Activated naive CD8-positive, alpha-beta T cell (primary cell): ENCODE results near the gene GNE.
"Not testable (repeated sequence)": the region's sequence is repeated elsewhere in the genome, so short reads cannot be mapped to it uniquely, and the experiment has no call there.

Experiments used
- H3K27ac Mint-ChIP-seq: one replicate; pipeline ENCODE4 v1.8.0; 2021; ENCODE audit warnings: mixed read lengths
- H3K27me3 Mint-ChIP-seq: one replicate; pipeline ENCODE4 v1.8.0; 2021; ENCODE audit warnings: mixed read lengths
- H3K36me3 Mint-ChIP-seq: one replicate; pipeline ENCODE4 v1.8.0; 2021; ENCODE audit warnings: mixed read lengths
- H3K4me1 Mint-ChIP-seq: one replicate; pipeline ENCODE4 v1.8.0; 2021; ENCODE audit warnings: low read depth, mixed read lengths
- H3K4me3 Mint-ChIP-seq: one replicate; pipeline ENCODE4 v1.8.0; 2021; ENCODE audit warnings: mild to moderate bottlenecking, mixed read lengths
- H3K9me3 Mint-ChIP-seq: one replicate; pipeline ENCODE4 v1.8.0; 2021; ENCODE audit warnings: low read depth, mixed read lengths

GNE gene

GRCh38 chr9:36175209-36175608 is 83.0 kb downstream of the GNE start:
- H3K4me3 Mint-ChIP-seq, H3K27me3 Mint-ChIP-seq, H3K36me3 Mint-ChIP-seq, H3K9me3 Mint-ChIP-seq, H3K27ac Mint-ChIP-seq, H3K4me1 Mint-ChIP-seq: not testable (repeated sequence)

GRCh38 chr9:36174731-36175130 is 83.5 kb downstream of the GNE start:
- no peak overlapping the region for H3K27ac Mint-ChIP-seq
- H3K36me3 Mint-ChIP-seq, result no peaks in the 10 kb centered on the region
- H3K9me3 Mint-ChIP-seq, result no peaks in the 10 kb centered on the region
- no peak overlapping the region for H3K4me3 Mint-ChIP-seq
- no peaks in the 10 kb centered on the region for H3K4me1 Mint-ChIP-seq
- H3K27me3 Mint-ChIP-seq, result no peaks in the 10 kb centered on the region

GRCh38 chr9:36174271-36174670 is 84.0 kb downstream of the GNE start:
- no peaks in the 10 kb centered on the region for H3K9me3 Mint-ChIP-seq
- no peaks in the 10 kb centered on the region for H3K27me3 Mint-ChIP-seq
- no peak overlapping the region for H3K27ac Mint-ChIP-seq
- H3K4me1 Mint-ChIP-seq, result no peaks in the 10 kb centered on the region
- H3K4me3 Mint-ChIP-seq, result no peak overlapping the region
- H3K36me3 Mint-ChIP-seq, result no peaks in the 10 kb centered on the region

- no peak overlapping the region for H3K27ac Mint-ChIP-seq
- H3K4me1 Mint-ChIP-seq, result no peaks in the 10 kb centered on the region
- H3K27me3 Mint-ChIP-seq, result no peaks in the 10 kb centered on the region
- H3K9me3 Mint-ChIP-seq, result no peaks in the 10 kb centered on the region
- H3K4me3 Mint-ChIP-seq, result no peak overlapping the region
- H3K36me3 Mint-ChIP-seq, result no peaks in the 10 kb centered on the region
These were observed 84.4 kb downstream of the GNE start for GRCh38 chr9:36173861-36174260.

GRCh38 chr9:36170531-36170930 is 87.7 kb downstream of the GNE start:
- H3K4me3 Mint-ChIP-seq, result no peak overlapping the region

GRCh38 chr9:36169708-36170107 is 88.5 kb downstream of the GNE start:
- H3K27ac Mint-ChIP-seq, result no peak overlapping the region
- H3K27me3 Mint-ChIP-seq, result no peaks in the 10 kb centered on the region
- peaks cover 5% of the 10 kb centered on the region for H3K4me1 Mint-ChIP-seq
- no peaks in the 10 kb centered on the region for H3K36me3 Mint-ChIP-seq
- H3K9me3 Mint-ChIP-seq, result no peaks in the 10 kb centered on the region
- H3K4me3 Mint-ChIP-seq, result no peak overlapping the region

More at GRCh38 chr9:36170531-36170930, 87.7 kb downstream of the GNE start:
- no peaks in the 10 kb centered on the region for H3K9me3 Mint-ChIP-seq
- H3K4me1 Mint-ChIP-seq, result peaks cover 3% of the 10 kb centered on the region
- H3K27ac Mint-ChIP-seq, result no peak overlapping the region
- no peaks in the 10 kb centered on the region for H3K27me3 Mint-ChIP-seq
- H3K36me3 Mint-ChIP-seq, result no peaks in the 10 kb centered on the region

GRCh38 chr9:36169166-36169565 is 89.1 kb downstream of the GNE start, which contains the start of gene CCIN:
TSS of gene CCIN (plus strand) at chr9:36169388. CDS start at chr9:36169503, 115 bp downstream.
- peaks cover 5% of the 10 kb centered on the region for H3K4me1 Mint-ChIP-seq
- no peak within 1 kb of the TSS for H3K4me3 Mint-ChIP-seq
- no peaks in the 10 kb centered on the region for H3K9me3 Mint-ChIP-seq
- no peaks in the 10 kb centered on the region for H3K27me3 Mint-ChIP-seq
- no peaks in the 10 kb centered on the region for H3K36me3 Mint-ChIP-seq
- H3K27ac Mint-ChIP-seq, result no peak within 1 kb of the TSS

- Mint-ChIP-seq H3K27ac (no peak overlapping the region), H3K4me3 (peak overlapping the region; percentile 67), H3K36me3 (no peaks in the 10 kb centered on the region), H3K27me3 (no peaks in the 10 kb centered on the region), H3K4me1 (peaks cover 6% of the 10 kb centered on the region), H3K9me3 (no peaks in the 10 kb centered on the region)
These were observed 91.9 kb downstream of the GNE start for GRCh38 chr9:36166168-36166927.

- Mint-ChIP-seq H3K9me3 (no peaks in the 10 kb centered on the region), H3K27me3 (no peaks in the 10 kb centered on the region), H3K36me3 (no peaks in the 10 kb centered on the region), H3K4me1 (peaks cover 6% of the 10 kb centered on the region), H3K27ac (no peak overlapping the region), H3K4me3 (peak overlapping the region; percentile 46)
These were observed 92.5 kb downstream of the GNE start for GRCh38 chr9:36165826-36166167.

- Mint-ChIP-seq H3K9me3 (no peaks in the 10 kb centered on the region), H3K27ac (no peak overlapping the region), H3K4me3 (peak overlapping the region; percentile 35)
These were observed 93.3 kb downstream of the GNE start for GRCh38 chr9:36164989-36165388.

More at GRCh38 chr9:36164989-36165388, 93.3 kb downstream of the GNE start:
- H3K36me3 Mint-ChIP-seq, result no peaks in the 10 kb centered on the region
- no peaks in the 10 kb centered on the region for H3K27me3 Mint-ChIP-seq
- peaks cover 6% of the 10 kb centered on the region for H3K4me1 Mint-ChIP-seq
